ENCODE measurements around the gene VPS37B.
A peak's percentile ranks its signal among the peaks of the same experiment; 100 is the strongest.
"Not testable (repeated sequence)": the region's sequence is repeated elsewhere in the genome, so short reads cannot be mapped to it uniquely, and the experiment has no call there.

The VPS37B gene

GRCh38 chr12:122905258-122905657 is 9.3 kb upstream of the VPS37B start:
- DNase-seq, result not testable (repeated sequence)

- DNase-seq, result no peak
These were observed 7.7 kb upstream of the VPS37B start for GRCh38 chr12:122903693-122904034.

GRCh38 chr12:122902854-122903692 is 7.1 kb upstream of the VPS37B start:
- DNase-seq, result no peak

- DNase-seq, result no peak
These were observed 4.0 kb upstream of the VPS37B start for GRCh38 chr12:122899887-122900286.

GRCh38 chr12:122896662-122897061 is 738 bp upstream of the VPS37B start:
- no peak for DNase-seq

GRCh38 chr12:122895320-122895703 is 612 bp downstream of the VPS37B start:
- no peak for DNase-seq

- DNase-seq, result no peak
These were observed 1.5 kb downstream of the VPS37B start for GRCh38 chr12:122894193-122895121.

- DNase-seq, result no peak
These were observed 2.4 kb downstream of the VPS37B start for GRCh38 chr12:122893208-122894153.

- not testable (repeated sequence) for DNase-seq
These were observed 3.2 kb downstream of the VPS37B start for GRCh38 chr12:122892724-122893123.

- no peak for DNase-seq
These were observed 4.0 kb downstream of the VPS37B start for GRCh38 chr12:122891661-122892525.

- no peak for DNase-seq
These were observed 6.0 kb downstream of the VPS37B start for GRCh38 chr12:122889761-122890520.

GRCh38 chr12:122888232-122888752 is 7.6 kb downstream of the VPS37B start:
- peak in 1 of 4 experiments; percentile 18 for DNase-seq

- no peak for DNase-seq
These were observed 8.1 kb downstream of the VPS37B start for GRCh38 chr12:122887819-122888212.

GRCh38 chr12:122886851-122887818 is 8.8 kb downstream of the VPS37B start:
- no peak for DNase-seq

GRCh38 chr12:122886161-122886560 is 9.8 kb downstream of the VPS37B start:
- DNase-seq, result no peak

- no peak for DNase-seq
These were observed 11.1 kb downstream of the VPS37B start for GRCh38 chr12:122884860-122885259.

GRCh38 chr12:122884091-122884826 is 11.7 kb downstream of the VPS37B start:
- no peak for DNase-seq

GRCh38 chr12:122882908-122883558 is 12.9 kb downstream of the VPS37B start:
- no peak for DNase-seq
